Neural crest cell (in vitro differentiated cells): Measurements from ENCODE around the gene DCTPP1. TPM values are rescaled to one million over a fixed set of nuclear protein-coding genes. Genes with fewer than 3 reads are reported as not detected.
A peak's percentile ranks its signal among the peaks of the same experiment; 100 is the strongest.

Experiments used
- DNase-seq: peaks from one replicate; pipeline ENCODE4 v3.0.0; 2021; ENCODE audit warnings: low read depth, mixed read lengths, low spot score
- H3K27ac Mint-ChIP-seq: one replicate; pipeline ENCODE4 v1.8.0; 2021; ENCODE audit warnings: mild to moderate bottlenecking, mixed read lengths; ENCODE audit not compliant: unreplicated experiment
- H3K27me3 Mint-ChIP-seq: 2 replicates; pipeline ENCODE4 v1.8.0; 2021; ENCODE audit warnings: low read depth, mild to moderate bottlenecking, mixed read lengths
- H3K36me3 Mint-ChIP-seq: 2 replicates; pipeline ENCODE4 v1.8.0; 2021; ENCODE audit warnings: low read depth, mild to moderate bottlenecking, mixed read lengths
- H3K4me1 Mint-ChIP-seq: 2 replicates; pipeline ENCODE4 v1.8.0; 2021; ENCODE audit warnings: mixed read lengths
- H3K4me3 Mint-ChIP-seq: one replicate; pipeline ENCODE4 v1.8.0; 2021; ENCODE audit warnings: mild to moderate bottlenecking, mixed read lengths
- H3K9me3 Mint-ChIP-seq: 2 replicates; pipeline ENCODE4 v1.8.0; 2021; ENCODE audit warnings: mixed read lengths
- total RNA-seq: library from RNA; stranded (reverse); gene quantifications from 2 replicates; pipeline ENCODE4 v1.2.1, GENCODE V29; 2021
- TF ChIP-seq, protein P1 (sequence below): fragments of 200-600 bp; sonication (generic); conservative IDR thresholded peaks from 2 replicates; pipeline ENCODE4 v1.5.0; 2021; ENCODE audit warnings: antibody characterized with exemption, mild to moderate bottlenecking

Gene DCTPP1
- total RNA-seq, 1 donor from 2014 or later = 94.3 TPM

- TF ChIP-seq, protein P1, sequence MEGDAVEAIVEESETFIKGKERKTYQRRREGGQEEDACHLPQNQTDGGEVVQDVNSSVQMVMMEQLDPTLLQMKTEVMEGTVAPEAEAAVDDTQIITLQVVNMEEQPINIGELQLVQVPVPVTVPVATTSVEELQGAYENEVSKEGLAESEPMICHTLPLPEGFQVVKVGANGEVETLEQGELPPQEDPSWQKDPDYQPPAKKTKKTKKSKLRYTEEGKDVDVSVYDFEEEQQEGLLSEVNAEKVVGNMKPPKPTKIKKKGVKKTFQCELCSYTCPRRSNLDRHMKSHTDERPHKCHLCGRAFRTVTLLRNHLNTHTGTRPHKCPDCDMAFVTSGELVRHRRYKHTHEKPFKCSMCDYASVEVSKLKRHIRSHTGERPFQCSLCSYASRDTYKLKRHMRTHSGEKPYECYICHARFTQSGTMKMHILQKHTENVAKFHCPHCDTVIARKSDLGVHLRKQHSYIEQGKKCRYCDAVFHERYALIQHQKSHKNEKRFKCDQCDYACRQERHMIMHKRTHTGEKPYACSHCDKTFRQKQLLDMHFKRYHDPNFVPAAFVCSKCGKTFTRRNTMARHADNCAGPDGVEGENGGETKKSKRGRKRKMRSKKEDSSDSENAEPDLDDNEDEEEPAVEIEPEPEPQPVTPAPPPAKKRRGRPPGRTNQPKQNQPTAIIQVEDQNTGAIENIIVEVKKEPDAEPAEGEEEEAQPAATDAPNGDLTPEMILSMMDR = no peak
- no peak for DNase-seq
- Mint-ChIP-seq H3K4me1 (peaks cover 54% of the 10 kb centered on the region), H3K9me3 (no peaks in the 10 kb centered on the region), H3K4me3 (peak overlapping the region; percentile 92), H3K36me3 (peaks cover 3% of the 10 kb centered on the region), H3K27me3 (peaks cover 3% of the 10 kb centered on the region), H3K27ac (peak overlapping the region; percentile 93)
Measured at GRCh38 chr16:30395992-30396585, 33.7 kb downstream of the DCTPP1 start.

DNA sequence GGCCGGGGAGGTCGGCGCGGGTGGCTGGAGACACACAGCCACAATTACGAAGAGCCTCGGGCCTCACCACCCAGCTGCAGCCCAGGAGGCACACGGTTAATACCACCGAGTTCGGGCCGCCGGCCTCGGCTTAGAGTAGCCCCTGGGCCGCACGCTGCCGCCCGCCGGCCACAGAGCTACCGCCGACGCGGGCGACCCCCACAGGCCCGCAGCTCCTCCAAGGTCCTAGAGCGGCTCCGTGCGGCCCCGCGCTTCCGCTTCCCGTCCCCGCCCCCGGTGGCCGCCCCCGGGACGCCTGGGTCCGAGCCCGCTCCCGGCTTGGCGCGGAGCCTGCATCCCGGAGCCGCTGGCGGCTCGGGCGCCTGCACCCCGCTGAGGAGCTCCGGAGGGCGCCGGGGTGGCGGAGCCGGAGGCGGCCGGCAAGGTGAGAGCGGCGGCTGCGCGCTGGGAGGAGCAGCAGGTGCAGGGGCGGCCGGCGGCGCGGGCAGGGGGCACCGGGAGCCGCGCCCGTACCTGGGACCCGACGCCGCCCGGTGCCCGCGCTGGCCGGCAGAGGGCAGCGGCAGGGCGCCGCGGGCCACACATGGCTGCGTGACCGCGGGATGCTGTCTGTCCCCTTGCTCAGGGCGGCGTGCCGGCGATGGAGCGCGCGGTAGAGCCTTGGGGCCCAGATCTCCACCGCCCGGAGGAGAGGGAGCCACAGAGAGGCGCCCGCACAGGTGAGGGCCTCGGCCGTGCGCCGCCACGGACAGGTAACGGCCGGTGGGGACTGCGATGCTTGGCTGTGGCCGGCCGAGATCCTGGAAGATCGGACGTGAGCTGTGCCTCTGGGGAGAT is 34.5 kb downstream of the DCTPP1 start, which contains the start of gene ZNF48:
Gene ZNF48 (plus strand): TSS at position 266 of the 837 bp plus-strand sequence. CDS start 375 bp downstream, at position 641.
- Mint-ChIP-seq H3K4me1 (peaks cover 54% of the 10 kb centered on the region), H3K36me3 (peaks cover 3% of the 10 kb centered on the region), H3K27me3 (no peaks in the 10 kb centered on the region), H3K4me3 (peak within 1 kb of the TSS; percentile 92), H3K27ac (peak within 1 kb of the TSS; percentile 95), H3K9me3 (no peaks in the 10 kb centered on the region)
- peak; percentile 77 for DNase-seq
- TF ChIP-seq, protein P1 = peak; percentile 57

- Mint-ChIP-seq H3K4me3 (peak overlapping the region; percentile 80), H3K36me3 (peaks cover 3% of the 10 kb centered on the region), H3K27me3 (no peaks in the 10 kb centered on the region), H3K9me3 (no peaks in the 10 kb centered on the region), H3K27ac (peak overlapping the region; percentile 95), H3K4me1 (peaks cover 49% of the 10 kb centered on the region)
- TF ChIP-seq, protein P1 = no peak
- DNase-seq = no peak
Measured at GRCh38 chr16:30394592-30395154, 35.2 kb downstream of the DCTPP1 start.

- TF ChIP-seq, protein P1 = no peak
- Mint-ChIP-seq H3K9me3 (no peaks in the 10 kb centered on the region), H3K4me3 (peak overlapping the region; percentile 45), H3K4me1 (peaks cover 28% of the 10 kb centered on the region), H3K27me3 (peaks cover 2% of the 10 kb centered on the region), H3K36me3 (peaks cover 3% of the 10 kb centered on the region), H3K27ac (no peak overlapping the region)
- DNase-seq = no peak
Measured at GRCh38 chr16:30383521-30383920, 46.3 kb downstream of the DCTPP1 start.

- Mint-ChIP-seq H3K27me3 (peaks cover 2% of the 10 kb centered on the region), H3K27ac (peak within 1 kb of the TSS; percentile 57), H3K9me3 (no peaks in the 10 kb centered on the region), H3K4me1 (peaks cover 39% of the 10 kb centered on the region), H3K4me3 (peak within 1 kb of the TSS; percentile 64), H3K36me3 (peaks cover 3% of the 10 kb centered on the region)
- DNase-seq = no peak
- TF ChIP-seq, protein P1 = no peak
Measured at GRCh38 chr16:30382111-30382881, 47.5 kb downstream of the DCTPP1 start, which contains the start of gene SEPTIN1. TSS of gene SEPTIN1 (minus strand) at chr16:30382561. CDS start at chr16:30382542, 19 bp downstream.
